GM19372 (cell line): ENCODE results near the gene SERPINA10.
"Not testable (repeated sequence)": the region's sequence is repeated elsewhere in the genome, so short reads cannot be mapped to it uniquely, and the experiment has no call there.

Source experiments
- ATAC-seq: cut with Tn5 transposase; IDR thresholded peaks from one replicate; pipeline ENCODE4 v1.9.1; 2021; ENCODE audit warnings: mild to moderate bottlenecking, low read depth, moderate library complexity; ENCODE audit not compliant: unreplicated experiment

SERPINA10 gene

GRCh38 chr14:94288610-94289465 lies 4.2 kb downstream of the SERPINA10 start:
- ATAC-seq = no peak

GRCh38 chr14:94285158-94285557 lies 7.9 kb downstream of the SERPINA10 start:
- ATAC-seq = no peak

- ATAC-seq = no peak
Measured at GRCh38 chr14:94284221-94284620, 8.8 kb downstream of the SERPINA10 start.

GRCh38 chr14:94282991-94283723 lies 9.9 kb downstream of the SERPINA10 start:
- no peak for ATAC-seq

GRCh38 chr14:94278731-94279130 lies 14.3 kb downstream of the SERPINA10 start:
- ATAC-seq = no peak

- not testable (repeated sequence) for ATAC-seq
Measured at GRCh38 chr14:94276898-94277561, 16.0 kb downstream of the SERPINA10 start.

- no peak for ATAC-seq
Measured at GRCh38 chr14:94269156-94269555, 23.9 kb downstream of the SERPINA10 start.

GRCh38 chr14:94268582-94268981 lies 24.5 kb downstream of the SERPINA10 start:
- not testable (repeated sequence) for ATAC-seq

- no peak for ATAC-seq
Measured at GRCh38 chr14:94267352-94267751, 25.7 kb downstream of the SERPINA10 start.

- ATAC-seq = not testable (repeated sequence)
Measured at GRCh38 chr14:94264195-94264594, 28.9 kb downstream of the SERPINA10 start.

- no peak for ATAC-seq
Measured at GRCh38 chr14:94244182-94244581, 48.9 kb downstream of the SERPINA10 start.

GRCh38 chr14:94239406-94239805 lies 53.7 kb downstream of the SERPINA10 start:
- no peak for ATAC-seq

GRCh38 chr14:94237983-94238382 lies 55.1 kb downstream of the SERPINA10 start:
- ATAC-seq = no peak

- no peak for ATAC-seq
Measured at GRCh38 chr14:94237046-94237445, 56.0 kb downstream of the SERPINA10 start.
